Stimulated activated CD4-positive, alpha-beta T cell treated with anti-CD3 and anti-CD28 coated beads, TNF-alpha, amount 100 ng/mL, for 24 hours (primary cell): ENCODE results near the gene HYAL1.
A peak's percentile ranks its signal among the peaks of the same experiment; 100 is the strongest.
"Not testable (repeated sequence)": the region's sequence is repeated elsewhere in the genome, so short reads cannot be mapped to it uniquely, and the experiment has no call there.

ENCODE experiments used
- DNase-seq, 3 experiments: peaks; one replicate each; pipeline ENCODE4 v3.0.0-alpha.2; 2020; ENCODE audit warnings: low read depth in 3 of 3

The HYAL1 gene

GRCh38 chr3:50294089-50294488, 9.3 kb downstream of the HYAL1 start:
- no peak for DNase-seq

GRCh38 chr3:50293079-50293801, 10.1 kb downstream of the HYAL1 start:
- no peak for DNase-seq

- DNase-seq = peak; percentile 91 to 97 (median 91)
Observed at GRCh38 chr3:50292159-50293078, 11.0 kb downstream of the HYAL1 start, which contains the start of gene IFRD2. IFRD2 (minus strand) TSS chr3:50292429; CDS start chr3:50292274, 155 bp downstream.

GRCh38 chr3:50290161-50290641, 13.2 kb downstream of the HYAL1 start:
- no peak for DNase-seq

- no peak for DNase-seq
Observed at GRCh38 chr3:50289130-50289529, 14.2 kb downstream of the HYAL1 start.

GRCh38 chr3:50288387-50289007, 14.9 kb downstream of the HYAL1 start:
- no peak for DNase-seq

- no peak for DNase-seq
Observed at GRCh38 chr3:50287262-50287661, 16.1 kb downstream of the HYAL1 start.

GRCh38 chr3:50286322-50287227, 16.8 kb downstream of the HYAL1 start:
- DNase-seq = no peak

- DNase-seq = not testable (repeated sequence)
Observed at GRCh38 chr3:50284121-50284520, 19.3 kb downstream of the HYAL1 start.

GRCh38 chr3:50279255-50280016, 23.9 kb downstream of the HYAL1 start:
- DNase-seq = no peak

- no peak for DNase-seq
Observed at GRCh38 chr3:50278880-50279224, 24.5 kb downstream of the HYAL1 start, which contains the start of gene LSMEM2. LSMEM2 (plus strand) TSS chr3:50279087; CDS start chr3:50279114, 27 bp downstream.

- no peak for DNase-seq
Observed at GRCh38 chr3:50278123-50278879, 25.1 kb downstream of the HYAL1 start.

- DNase-seq = no peak
Observed at GRCh38 chr3:50276762-50277101, 26.6 kb downstream of the HYAL1 start.

- DNase-seq = peak in 2 of 3 experiments; percentile 23 to 40
Observed at GRCh38 chr3:50275996-50276761, 27.2 kb downstream of the HYAL1 start.

GRCh38 chr3:50275141-50275995, 28.0 kb downstream of the HYAL1 start:
- DNase-seq = no peak

- peak; percentile 45 to 77 (median 51) for DNase-seq
Observed at GRCh38 chr3:50274371-50275104, 28.8 kb downstream of the HYAL1 start.

- no peak for DNase-seq
Observed at GRCh38 chr3:50273689-50274065, 29.7 kb downstream of the HYAL1 start.
